ENCODE measurements around the gene CUBN.

DNA sequence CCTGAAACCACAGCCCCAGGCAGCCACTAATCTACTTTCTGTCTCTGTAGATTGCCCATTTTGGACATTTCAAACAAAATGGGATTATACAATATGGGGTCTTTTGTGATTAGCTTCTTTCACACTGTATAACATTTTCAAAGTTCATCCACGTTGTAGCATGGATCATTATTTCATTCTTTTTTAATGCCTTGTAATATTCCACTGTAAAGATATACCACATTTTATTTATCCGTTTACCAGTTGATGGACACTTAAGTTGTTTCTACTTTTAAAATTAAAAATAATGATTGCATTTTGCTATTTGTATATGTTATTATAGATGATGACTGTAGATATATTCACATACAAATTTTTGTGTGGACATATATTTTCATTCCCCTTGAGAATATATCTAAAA lies 60.7 kb downstream of the CUBN start:
- no peak for TF ChIP-seq RAD21 (conservative IDR thresholded peaks at IDR 0.05 in 1 of 2, IDR thresholded peaks at IDR 0.05 in 1 of 2)
- TF ChIP-seq POLR2A (IDR thresholded peaks at IDR 0.05; ENCODE audit: low read length), result no peak
- no peak for TF ChIP-seq CTCF (IDR thresholded peaks at IDR 0.05)
